ENCODE results near the gene ARSJ.
"Not testable (repeated sequence)": the region's sequence is repeated elsewhere in the genome, so short reads cannot be mapped to it uniquely, and the experiment has no call there.

ARSJ gene

GRCh38 chr4:113979148-113979904 is at the start of gene ARSJ:
ARSJ (minus strand) TSS chr4:113979647; CDS start chr4:113978834, 813 bp downstream.
- DNase-seq (ENCODE audit: insufficient read length, low spot score), result peak; percentile 19
- peak; percentile 55 for TF ChIP-seq POLR2A (IDR thresholded peaks at IDR 0.05; ENCODE audit: low read depth, low read length)
- FAIRE-seq, result peak; percentile 11

DNA sequence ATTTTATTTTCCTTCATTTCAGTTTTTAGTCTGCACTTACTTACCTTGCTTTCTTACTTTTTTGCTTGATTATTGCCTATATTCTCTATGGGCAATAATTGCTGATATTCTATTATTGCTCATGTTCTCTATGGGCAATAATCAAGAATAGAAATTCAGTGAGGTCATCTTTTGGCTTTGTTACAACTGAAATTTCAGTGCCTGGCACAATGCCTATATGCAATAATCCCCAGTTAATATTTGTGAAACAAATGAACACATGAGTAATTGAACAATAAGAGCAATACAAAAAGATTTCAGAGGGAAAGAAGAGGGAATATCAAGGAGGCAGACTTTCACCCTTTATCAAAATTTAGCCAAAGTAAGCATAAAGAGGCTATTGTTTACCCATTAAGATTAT is 48.6 kb upstream of the ARSJ start:
- DNase-seq (ENCODE audit: insufficient read length, low spot score), result no peak
- no peak for TF ChIP-seq POLR2A (IDR thresholded peaks at IDR 0.05; ENCODE audit: low read depth, low read length)
- FAIRE-seq, result no peak

DNA sequence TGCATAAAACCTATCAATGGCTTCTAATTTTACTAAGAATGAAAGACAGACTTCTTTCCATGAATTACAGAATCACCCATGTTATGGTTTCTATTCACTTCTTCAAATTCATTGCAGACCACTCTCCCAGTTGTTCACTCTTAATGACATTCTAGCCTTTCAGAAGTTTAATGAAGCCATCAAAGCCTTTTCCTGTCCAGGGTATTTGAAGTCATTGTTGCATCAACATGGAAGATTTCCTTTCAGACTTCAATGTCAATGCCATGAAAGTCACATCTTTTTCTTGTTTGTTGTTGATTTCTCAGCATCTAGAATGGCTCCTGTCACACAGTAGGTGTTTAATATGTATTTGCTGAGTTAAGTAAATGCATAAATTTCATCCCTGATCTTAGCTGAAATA is 48.1 kb upstream of the ARSJ start:
- no peak for TF ChIP-seq POLR2A (IDR thresholded peaks at IDR 0.05; ENCODE audit: low read depth, low read length)
- DNase-seq (ENCODE audit: insufficient read length, low spot score) (no peak), FAIRE-seq (no peak)

DNA sequence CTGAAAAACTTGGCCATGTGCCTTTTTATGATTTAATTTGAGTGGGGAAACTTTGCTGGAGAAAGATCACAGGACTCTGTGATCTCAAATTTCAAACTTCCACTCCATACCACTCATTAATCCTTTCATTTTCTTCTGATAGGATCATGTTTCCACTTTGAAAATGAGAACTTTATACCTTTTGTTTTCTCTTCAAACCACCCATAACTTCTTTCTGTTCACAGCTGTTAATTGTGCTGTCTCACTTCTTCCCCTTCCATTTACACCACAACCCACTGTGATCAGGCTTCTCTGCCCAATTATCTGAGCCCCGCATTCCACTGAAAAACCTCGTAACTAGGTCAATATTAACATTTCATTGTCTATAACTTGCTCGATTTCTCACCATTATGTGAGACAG is 47.0 kb upstream of the ARSJ start:
- TF ChIP-seq POLR2A (IDR thresholded peaks at IDR 0.05; ENCODE audit: low read depth, low read length), result no peak
- DNase-seq (ENCODE audit: insufficient read length, low spot score), result no peak
- FAIRE-seq, result no peak

GRCh38 chr4:114025176-114025777 is 45.8 kb upstream of the ARSJ start:
- no peak for DNase-seq (ENCODE audit: insufficient read length, low spot score)
- no peak for FAIRE-seq
- no peak for TF ChIP-seq POLR2A (IDR thresholded peaks at IDR 0.05; ENCODE audit: low read depth, low read length)

- FAIRE-seq (no peak), DNase-seq (ENCODE audit: insufficient read length, low spot score) (no peak)
- TF ChIP-seq POLR2A (IDR thresholded peaks at IDR 0.05; ENCODE audit: low read depth, low read length), result no peak
Measured at GRCh38 chr4:114021451-114021850, 42.0 kb upstream of the ARSJ start.

DNA sequence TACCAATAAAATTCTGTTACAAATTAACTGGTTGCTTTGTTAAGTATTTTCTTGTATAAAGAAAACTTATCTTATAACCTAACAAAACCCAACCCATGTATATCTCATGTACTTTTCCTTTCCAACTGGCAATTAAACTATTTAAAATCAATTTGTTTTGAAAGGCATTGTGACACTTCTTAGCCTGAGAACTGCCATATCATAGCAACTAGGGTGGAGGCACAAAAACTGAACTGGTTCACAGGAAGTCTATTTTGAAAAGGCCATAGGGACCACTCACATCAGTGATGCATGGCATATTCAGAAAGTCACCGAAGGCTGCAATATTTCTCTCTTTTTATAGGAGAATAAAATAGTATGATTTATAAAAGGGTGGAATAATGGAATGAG is 40.5 kb upstream of the ARSJ start:
- DNase-seq (ENCODE audit: insufficient read length, low spot score) (no peak), FAIRE-seq (no peak)
- TF ChIP-seq POLR2A (IDR thresholded peaks at IDR 0.05; ENCODE audit: low read depth, low read length), result no peak

DNA sequence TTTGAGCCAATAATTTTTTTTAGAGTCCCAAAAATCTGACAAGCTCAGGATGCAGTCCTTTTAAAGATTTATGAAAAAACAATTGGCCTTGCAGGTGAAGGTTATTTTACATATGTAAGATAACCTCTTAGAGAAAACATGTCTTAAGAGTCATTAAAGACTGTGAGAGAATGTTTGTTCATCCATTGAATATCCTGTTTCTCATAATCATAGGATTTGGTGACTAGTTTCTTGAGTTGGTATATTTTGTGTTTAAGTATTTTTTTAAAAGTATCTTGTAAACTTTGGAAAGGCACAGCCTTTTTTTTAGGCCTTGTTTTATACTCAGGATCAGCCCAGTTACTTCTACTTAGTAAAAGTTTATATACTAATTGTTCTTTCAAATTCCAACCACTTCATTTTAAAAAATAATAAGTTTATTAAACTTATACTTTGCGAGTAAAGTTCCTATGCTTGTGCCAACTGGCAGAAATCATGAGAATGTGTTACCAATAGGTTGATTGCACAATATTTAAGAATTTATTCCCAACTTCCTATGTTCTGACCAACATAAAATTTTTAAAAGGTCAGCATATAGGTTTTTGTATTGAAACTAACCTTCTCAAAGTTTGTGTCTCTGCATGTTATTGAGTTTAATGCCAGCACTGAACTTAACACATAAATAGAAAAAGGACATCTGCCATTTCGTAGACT is 40.0 kb upstream of the ARSJ start:
- no peak for FAIRE-seq
- no peak for DNase-seq (ENCODE audit: insufficient read length, low spot score)

DNA sequence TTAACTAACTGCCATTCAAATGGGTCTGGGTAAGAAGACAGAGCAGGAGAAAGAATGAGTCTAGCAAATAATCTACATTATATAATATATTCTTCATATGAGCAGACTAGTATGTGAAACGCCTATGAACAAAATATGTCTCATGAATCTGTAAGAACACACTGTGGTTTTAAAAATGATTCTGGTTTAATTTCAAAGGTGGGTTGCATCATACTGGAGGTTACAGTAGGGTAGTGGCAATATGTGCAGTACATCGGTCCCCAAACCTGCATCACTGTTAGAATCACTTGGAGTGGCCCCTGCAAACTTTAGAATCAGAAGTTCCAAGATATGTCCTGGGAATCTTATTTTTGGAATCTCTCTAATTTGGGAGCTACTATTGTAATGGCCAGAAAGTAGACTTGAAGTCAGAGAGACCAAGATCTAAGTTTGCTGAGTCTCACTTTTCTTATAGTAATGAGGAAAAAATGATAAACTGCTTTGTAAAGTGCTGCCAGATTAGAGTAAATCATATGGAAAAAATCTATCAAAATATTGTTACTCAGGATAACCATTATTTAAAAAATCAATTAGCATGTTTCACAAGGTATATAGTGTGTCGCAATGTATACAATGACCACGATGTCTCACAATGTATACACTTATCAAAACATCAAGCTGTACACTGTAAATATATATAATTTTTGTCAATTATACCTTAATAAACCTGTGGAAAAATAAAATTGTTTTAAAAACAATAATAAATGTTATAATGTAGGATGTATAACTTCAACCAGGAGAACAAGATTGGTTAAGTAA is 37.9 kb upstream of the ARSJ start:
- DNase-seq (ENCODE audit: insufficient read length, low spot score) (no peak), FAIRE-seq (no peak)
- no peak for TF ChIP-seq POLR2A (IDR thresholded peaks at IDR 0.05; ENCODE audit: low read depth, low read length)

More for the DNA sequence above, 40.0 kb upstream of the ARSJ start:
- TF ChIP-seq POLR2A (IDR thresholded peaks at IDR 0.05; ENCODE audit: low read depth, low read length), result no peak

DNA sequence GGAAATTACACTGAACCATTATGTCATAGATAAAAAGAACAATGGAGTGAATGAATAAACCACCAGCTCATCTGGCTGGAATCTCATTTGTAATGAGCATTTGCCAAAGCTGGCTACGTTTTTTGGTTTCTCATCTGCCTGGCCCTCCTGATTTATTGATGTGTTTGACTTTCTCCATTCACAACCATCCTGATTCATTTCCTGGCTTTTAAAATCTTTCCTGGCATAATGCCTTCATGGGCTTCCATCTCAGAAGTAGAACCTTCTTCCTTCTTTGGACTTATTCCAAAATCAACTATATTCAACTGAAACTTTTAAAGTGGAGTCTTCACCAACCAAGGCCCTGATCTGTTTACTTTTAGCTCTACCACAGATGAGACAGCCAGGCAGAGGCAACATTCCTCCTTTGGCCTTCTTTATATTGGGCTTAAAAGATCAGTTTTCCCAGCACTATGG is 36.0 kb upstream of the ARSJ start:
- DNase-seq (ENCODE audit: insufficient read length, low spot score), result peak; percentile 17
- FAIRE-seq, result peak; percentile 91
- no peak for TF ChIP-seq POLR2A (IDR thresholded peaks at IDR 0.05; ENCODE audit: low read depth, low read length)

DNA sequence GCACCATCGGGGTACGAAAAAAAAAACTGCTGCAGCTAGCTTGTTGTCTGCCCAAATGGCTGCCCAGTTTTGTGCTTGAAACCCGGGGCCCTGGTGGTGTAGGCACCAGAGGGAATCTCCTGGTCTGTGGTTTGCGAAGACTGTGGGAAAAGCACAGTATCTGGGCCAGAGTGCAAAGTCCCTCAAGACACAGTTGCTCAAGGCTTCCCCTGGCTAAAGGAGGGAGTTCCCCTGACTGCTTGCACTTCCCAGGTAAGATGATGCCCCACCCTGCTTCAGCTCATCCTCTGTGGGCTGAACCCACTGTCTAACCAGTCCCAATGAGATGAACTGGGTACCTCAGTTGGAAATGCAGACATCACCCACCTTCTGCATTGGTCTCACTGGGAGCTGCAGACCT is 33.8 kb upstream of the ARSJ start:
- DNase-seq (ENCODE audit: insufficient read length, low spot score); FAIRE-seq: not testable (repeated sequence)

- FAIRE-seq (no peak), DNase-seq (ENCODE audit: insufficient read length, low spot score) (no peak)
- TF ChIP-seq POLR2A (IDR thresholded peaks at IDR 0.05; ENCODE audit: low read depth, low read length), result no peak
Measured at GRCh38 chr4:114012749-114013148, 33.3 kb upstream of the ARSJ start.

GRCh38 chr4:114005569-114006442 is 26.4 kb upstream of the ARSJ start:
- TF ChIP-seq POLR2A (IDR thresholded peaks at IDR 0.05; ENCODE audit: low read depth, low read length), result no peak
- FAIRE-seq (peak; percentile 80), DNase-seq (ENCODE audit: insufficient read length, low spot score) (no peak)

GRCh38 chr4:114004483-114005226 is 25.2 kb upstream of the ARSJ start:
- FAIRE-seq; DNase-seq (ENCODE audit: insufficient read length, low spot score): not testable (repeated sequence)
